Suprapubic skin (tissue), 3 donors: ENCODE results near the gene CNTRL.

ENCODE experiments used
- EP300 ChIP-seq: sonication (generic); formaldehyde crosslinking; IDR thresholded peaks from one replicate; pipeline ENCODE4 v1.6.1; 2017; ENCODE audit warnings: antibody characterized with exemption
- POLR2A ChIP-seq, 2 donors: fragments of 450-650 bp; IDR thresholded peaks; one replicate each; pipeline ENCODE4 v1.6.1; 2017; ENCODE audit warnings: antibody characterized with exemption in 2 of 2, mild to moderate bottlenecking in 2 of 2, moderate library complexity in 2 of 2
- TF ChIP-seq, protein P1 (sequence below), 2 donors: fragments of 200-600 bp in 1 of 2; fragments of 450-650 bp in 1 of 2; sonication (generic) in 1 of 2; IDR thresholded peaks; one replicate each; pipeline ENCODE4 v1.5.1; 2016 to 2019; ENCODE audit warnings: antibody characterized with exemption in 2 of 2, mild to moderate bottlenecking in 1 of 2, moderate library complexity in 1 of 2

DNA sequence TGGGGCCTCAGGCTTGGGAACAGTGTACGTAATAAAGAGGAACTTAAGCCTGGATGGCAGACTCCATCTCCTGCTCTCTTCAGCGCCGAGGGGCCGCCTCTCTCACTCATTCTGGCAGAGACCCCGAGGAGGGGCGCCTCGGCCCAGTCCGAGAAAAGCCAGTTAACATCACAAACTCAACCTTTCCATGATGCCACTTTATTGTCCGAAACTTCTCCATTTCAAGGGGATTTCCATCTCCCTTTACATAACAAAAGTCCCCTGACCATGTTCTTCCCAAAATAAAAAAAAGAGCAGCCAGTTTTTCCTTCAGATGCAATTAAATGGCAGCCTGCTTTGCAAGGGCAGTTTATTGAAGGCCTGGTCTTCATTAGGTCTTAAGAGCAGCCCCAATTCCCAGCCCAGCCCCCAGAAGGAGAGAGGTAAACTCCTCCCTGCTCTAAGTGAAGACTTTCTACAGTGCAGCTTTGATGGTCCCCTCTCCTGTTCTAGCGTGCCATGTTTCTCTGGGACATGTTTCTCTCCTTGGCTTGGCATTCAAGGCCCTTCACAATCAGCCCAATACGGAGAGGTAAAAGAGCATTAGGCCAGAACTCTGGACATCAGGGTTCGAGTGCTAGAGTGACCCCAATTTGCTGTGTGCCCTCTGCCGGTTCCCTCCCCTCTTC, 146.4 kb downstream of the CNTRL start:
- TF ChIP-seq, protein P1, sequence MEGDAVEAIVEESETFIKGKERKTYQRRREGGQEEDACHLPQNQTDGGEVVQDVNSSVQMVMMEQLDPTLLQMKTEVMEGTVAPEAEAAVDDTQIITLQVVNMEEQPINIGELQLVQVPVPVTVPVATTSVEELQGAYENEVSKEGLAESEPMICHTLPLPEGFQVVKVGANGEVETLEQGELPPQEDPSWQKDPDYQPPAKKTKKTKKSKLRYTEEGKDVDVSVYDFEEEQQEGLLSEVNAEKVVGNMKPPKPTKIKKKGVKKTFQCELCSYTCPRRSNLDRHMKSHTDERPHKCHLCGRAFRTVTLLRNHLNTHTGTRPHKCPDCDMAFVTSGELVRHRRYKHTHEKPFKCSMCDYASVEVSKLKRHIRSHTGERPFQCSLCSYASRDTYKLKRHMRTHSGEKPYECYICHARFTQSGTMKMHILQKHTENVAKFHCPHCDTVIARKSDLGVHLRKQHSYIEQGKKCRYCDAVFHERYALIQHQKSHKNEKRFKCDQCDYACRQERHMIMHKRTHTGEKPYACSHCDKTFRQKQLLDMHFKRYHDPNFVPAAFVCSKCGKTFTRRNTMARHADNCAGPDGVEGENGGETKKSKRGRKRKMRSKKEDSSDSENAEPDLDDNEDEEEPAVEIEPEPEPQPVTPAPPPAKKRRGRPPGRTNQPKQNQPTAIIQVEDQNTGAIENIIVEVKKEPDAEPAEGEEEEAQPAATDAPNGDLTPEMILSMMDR (IDR thresholded peaks at IDR 0.05) = no peak
- TF ChIP-seq POLR2A (IDR thresholded peaks at IDR 0.05) = no peak
- TF ChIP-seq EP300 = no peak
